D721Med (cell line): Measurements from ENCODE around the gene SLC24A3.

Source experiments
- DNase-seq: peaks from one replicate; pipeline ENCODE4 v3.0.0; 2011; ENCODE audit warnings: low spot score; ENCODE audit not compliant: insufficient read length
- FAIRE-seq: peaks from 2 replicates; lab custom pipeline; 2011; peaks lifted over from hg19 to GRCh38; lab: Jason Lieb, UNC
- TF ChIP-seq, protein P1 (sequence below): IDR thresholded peaks from 2 replicates; pipeline ENCODE4 v1.5.1; 2012; ENCODE audit warnings: mild to moderate bottlenecking, control low read depth; ENCODE audit not compliant: insufficient read depth; ENCODE audit errors: missing control alignments

The SLC24A3 gene

DNA sequence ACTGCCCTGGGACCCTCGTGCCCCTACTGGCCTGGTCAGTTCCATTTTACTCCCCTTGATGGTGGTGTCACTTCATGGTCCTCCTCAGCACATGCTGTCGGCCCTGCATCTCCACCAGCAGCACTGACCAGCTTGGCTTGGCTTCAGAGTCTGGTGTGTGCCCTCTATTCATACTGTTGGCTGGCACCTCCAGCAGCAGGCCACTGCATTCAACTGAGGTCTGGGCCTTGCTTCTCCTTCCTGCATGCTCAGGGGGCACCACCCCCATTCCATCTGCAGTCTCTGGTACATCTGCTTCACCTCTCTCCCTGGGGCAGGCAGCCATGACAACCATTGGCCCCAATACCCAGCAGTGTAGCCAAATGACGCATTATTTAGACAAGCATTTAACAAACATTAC, 155.9 kb downstream of the SLC24A3 start:
- FAIRE-seq, result no peak
- DNase-seq, result no peak
- TF ChIP-seq, protein P1, sequence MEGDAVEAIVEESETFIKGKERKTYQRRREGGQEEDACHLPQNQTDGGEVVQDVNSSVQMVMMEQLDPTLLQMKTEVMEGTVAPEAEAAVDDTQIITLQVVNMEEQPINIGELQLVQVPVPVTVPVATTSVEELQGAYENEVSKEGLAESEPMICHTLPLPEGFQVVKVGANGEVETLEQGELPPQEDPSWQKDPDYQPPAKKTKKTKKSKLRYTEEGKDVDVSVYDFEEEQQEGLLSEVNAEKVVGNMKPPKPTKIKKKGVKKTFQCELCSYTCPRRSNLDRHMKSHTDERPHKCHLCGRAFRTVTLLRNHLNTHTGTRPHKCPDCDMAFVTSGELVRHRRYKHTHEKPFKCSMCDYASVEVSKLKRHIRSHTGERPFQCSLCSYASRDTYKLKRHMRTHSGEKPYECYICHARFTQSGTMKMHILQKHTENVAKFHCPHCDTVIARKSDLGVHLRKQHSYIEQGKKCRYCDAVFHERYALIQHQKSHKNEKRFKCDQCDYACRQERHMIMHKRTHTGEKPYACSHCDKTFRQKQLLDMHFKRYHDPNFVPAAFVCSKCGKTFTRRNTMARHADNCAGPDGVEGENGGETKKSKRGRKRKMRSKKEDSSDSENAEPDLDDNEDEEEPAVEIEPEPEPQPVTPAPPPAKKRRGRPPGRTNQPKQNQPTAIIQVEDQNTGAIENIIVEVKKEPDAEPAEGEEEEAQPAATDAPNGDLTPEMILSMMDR, result no peak

DNA sequence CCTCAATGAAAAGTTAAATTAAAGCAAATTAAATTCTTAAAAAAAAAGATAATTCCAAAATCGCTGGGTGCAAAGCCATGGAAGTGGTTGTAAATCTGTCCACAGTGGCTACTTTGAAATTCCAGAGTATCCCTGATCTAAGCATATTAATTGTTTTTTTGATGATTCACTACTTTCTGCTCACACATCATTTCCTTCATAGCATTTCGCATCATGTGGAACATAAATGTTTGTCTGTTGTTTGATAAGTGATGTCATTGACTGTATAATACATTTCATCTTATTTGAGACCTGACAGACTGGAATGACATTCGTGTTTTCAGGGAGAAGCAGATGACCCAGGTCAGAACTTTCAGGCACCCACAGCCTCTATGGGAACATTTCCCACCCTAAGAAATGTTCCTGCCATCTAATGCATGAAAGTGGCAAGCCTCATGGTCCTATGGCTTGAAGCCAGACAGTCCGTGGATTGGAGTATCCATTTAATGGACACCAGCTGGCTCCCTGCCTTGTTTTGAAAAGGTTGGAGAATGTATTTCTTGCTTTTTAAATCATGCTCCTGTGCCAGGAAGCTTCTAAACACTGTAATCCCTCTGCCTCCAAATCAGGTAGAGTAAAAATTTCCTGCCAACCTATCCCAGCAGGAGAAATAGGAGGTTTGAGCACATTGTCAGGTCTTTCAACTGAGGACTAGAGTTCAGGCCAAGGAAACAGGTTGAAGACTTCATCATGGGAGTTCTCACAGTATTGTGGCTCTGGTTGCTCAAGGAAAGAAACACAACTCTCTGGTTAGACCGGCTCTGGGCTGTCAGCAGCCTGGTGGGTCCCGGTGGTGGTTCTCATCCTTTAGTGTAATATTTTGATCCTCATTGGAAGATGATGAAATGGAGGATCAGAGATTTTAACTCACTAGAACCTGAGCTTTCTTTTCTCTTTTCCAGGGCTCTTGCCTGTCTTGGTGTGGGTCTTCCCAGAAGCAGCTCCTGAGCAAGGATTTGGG, 157.9 kb downstream of the SLC24A3 start:
- TF ChIP-seq, protein P1, result no peak
- FAIRE-seq (no peak), DNase-seq (no peak)

DNA sequence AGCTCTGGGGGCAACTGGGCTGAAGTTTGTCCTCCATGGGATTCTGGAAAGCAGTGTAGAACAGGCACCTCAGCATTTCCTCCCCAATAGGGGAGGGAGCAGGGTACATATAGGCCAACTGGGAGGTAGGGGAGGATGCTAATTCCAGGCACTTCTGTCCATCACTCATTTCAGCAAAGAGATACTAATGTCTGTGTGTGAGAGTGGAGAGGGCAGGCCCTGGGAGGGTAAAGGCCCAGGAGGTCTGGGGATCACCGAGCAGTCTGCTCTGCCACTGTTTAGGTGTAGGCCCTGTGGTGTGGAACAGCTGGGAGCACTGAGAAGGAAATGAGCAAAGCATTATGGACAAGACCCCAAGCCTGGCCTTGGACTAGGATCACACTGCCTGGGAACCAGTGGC, 158.7 kb downstream of the SLC24A3 start:
- FAIRE-seq, result no peak
- TF ChIP-seq, protein P1, result no peak
- no peak for DNase-seq

DNA sequence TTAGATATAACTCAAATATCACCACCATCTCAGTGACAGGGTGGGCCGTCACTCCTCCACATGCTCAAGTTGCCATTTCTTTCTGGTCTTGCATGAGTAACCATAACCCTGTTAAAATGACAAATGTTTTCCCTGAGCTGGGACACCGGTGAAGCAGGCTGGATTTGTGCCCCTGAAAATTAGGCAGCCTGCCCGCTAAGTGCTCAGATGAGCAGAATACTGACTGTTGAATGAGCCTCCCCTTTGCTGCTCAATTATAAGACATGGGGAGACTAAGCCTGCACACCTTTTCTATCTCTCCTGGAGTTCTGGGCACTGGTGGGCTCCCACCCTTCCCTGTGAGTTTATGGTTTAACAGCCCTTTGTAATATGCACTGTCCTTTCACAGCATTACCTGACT, 161.8 kb downstream of the SLC24A3 start:
- TF ChIP-seq, protein P1, result no peak
- DNase-seq (no peak), FAIRE-seq (no peak)

DNA sequence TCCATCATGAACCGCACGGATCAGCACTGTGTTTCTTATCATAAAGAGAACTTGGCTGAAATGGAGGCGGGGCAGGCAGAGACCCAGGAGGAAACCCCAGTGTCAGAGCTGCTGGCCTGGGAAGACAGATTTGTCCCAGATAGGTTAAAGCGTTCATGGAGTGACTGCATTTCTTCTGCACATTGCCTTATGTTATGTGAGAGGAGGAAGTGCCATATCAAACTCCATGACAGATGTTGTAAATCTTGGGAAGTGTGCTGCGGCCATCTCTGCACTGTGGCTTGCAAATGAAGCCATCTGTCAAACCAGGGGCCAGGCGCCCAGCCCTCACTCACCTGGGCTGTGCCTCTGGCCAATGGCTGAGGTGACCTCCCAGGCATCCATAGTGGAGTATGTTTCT, 163.0 kb downstream of the SLC24A3 start:
- FAIRE-seq (no peak), DNase-seq (no peak)
- TF ChIP-seq, protein P1, result no peak

DNA sequence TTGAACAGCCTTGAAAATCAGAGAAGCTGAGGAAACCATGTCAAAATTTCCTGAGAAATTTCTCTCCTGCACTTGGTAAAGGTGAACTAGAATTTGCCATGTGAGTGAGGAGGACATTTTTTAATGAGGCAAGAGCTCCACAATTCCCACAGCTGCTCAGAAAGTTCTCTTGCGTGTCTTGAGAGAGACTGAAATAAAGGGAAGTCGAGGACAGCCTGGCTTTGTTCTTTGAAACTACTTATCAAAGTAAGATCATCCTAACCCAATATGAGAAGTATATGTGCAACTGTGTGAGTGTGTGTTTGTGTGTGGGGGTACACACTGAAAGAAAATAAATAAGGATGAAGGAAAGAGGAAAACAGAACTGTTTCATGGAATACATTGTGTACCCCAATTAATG, 163.4 kb downstream of the SLC24A3 start:
- DNase-seq (no peak), FAIRE-seq (no peak)
- TF ChIP-seq, protein P1, result no peak

DNA sequence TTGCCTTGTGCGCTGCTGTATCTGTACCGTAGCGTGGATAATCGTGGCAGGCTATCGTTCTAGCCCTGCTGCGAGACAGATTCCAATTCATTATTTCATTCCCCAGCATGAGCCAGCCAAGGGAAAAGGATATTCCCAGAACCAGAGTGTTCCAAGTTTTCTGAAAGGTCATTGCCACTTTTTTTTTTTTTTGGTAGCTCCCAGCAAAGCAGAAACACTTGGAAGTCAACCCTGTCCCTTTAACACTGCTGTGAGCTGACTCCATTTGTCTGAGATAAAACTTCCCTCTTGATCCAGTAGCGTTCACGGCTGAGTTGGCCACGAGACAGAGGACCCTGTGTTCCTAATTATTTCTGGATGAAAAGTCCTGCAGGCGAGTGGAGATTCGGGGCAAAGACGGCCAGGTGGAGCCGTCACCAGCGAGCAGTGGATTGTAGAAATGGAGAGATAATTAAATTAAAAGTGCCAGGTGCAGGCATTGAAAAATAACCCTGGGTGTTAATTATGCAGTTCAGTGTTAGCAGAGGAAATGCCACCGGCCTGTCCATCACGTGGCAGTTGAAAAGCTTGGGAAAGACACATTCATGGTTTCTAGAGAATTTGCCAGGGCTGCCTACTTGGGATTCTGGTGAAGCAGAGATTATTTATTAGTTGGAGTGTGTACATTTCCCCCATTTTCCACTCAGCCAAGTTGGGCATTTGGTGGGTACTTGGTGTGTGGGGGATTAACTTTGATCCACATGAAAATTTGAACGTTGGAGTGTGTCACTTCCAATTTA, 164.2 kb downstream of the SLC24A3 start:
- no peak for DNase-seq
- TF ChIP-seq, protein P1, result no peak
- FAIRE-seq, result no peak
